ENCODE results near the gene MICAL3.

DNA sequence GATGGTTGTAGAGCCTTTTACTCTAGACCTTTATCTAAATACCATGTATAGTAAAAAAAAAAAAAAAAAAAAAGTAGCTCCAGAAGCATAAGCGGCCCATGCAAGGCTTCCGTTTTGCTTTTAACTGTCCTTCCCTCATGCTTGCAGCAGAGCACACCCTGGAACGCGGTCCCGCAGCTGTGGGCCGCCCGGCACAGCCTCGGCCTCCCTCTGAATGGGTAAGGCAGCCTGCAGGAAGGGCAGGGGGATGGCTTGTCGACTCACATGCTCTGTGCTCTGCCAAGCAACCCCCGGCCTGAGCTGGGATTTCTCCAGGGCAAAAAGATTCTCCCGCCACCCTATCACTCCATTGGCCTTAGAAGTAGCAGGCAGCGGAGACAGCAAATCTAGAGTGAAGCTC, 148.7 kb downstream of the MICAL3 start:
- TF ChIP-seq, protein P1, sequence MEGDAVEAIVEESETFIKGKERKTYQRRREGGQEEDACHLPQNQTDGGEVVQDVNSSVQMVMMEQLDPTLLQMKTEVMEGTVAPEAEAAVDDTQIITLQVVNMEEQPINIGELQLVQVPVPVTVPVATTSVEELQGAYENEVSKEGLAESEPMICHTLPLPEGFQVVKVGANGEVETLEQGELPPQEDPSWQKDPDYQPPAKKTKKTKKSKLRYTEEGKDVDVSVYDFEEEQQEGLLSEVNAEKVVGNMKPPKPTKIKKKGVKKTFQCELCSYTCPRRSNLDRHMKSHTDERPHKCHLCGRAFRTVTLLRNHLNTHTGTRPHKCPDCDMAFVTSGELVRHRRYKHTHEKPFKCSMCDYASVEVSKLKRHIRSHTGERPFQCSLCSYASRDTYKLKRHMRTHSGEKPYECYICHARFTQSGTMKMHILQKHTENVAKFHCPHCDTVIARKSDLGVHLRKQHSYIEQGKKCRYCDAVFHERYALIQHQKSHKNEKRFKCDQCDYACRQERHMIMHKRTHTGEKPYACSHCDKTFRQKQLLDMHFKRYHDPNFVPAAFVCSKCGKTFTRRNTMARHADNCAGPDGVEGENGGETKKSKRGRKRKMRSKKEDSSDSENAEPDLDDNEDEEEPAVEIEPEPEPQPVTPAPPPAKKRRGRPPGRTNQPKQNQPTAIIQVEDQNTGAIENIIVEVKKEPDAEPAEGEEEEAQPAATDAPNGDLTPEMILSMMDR (IDR thresholded peaks at IDR 0.05): no peak
- TF ChIP-seq POLR2A (IDR thresholded peaks at IDR 0.05): no peak
